NOMO-1 (cell line): ENCODE results near the gene RASGEF1C.
"Not testable (repeated sequence)": the region's sequence is repeated elsewhere in the genome, so short reads cannot be mapped to it uniquely, and the experiment has no call there.

ENCODE experiments used
- DNase-seq, 2 experiments: peaks; one replicate each; lab custom pipeline; 2025; ENCODE audit not compliant: unreplicated experiment in 2 of 2; lab: John Stamatoyannopoulos, UW

RASGEF1C gene

GRCh38 chr5:180212363-180213255, 3.6 kb upstream of the RASGEF1C start:
- no peak for DNase-seq

GRCh38 chr5:180211761-180212035, 2.7 kb upstream of the RASGEF1C start:
- DNase-seq = no peak

GRCh38 chr5:180210961-180211760, 2.1 kb upstream of the RASGEF1C start:
- DNase-seq = no peak

GRCh38 chr5:180210077-180210476, 1.1 kb upstream of the RASGEF1C start:
- DNase-seq = not testable (repeated sequence)

GRCh38 chr5:180208435-180209081, 453 bp downstream of the RASGEF1C start:
- peak in 1 of 2 experiments; percentile 2 for DNase-seq

GRCh38 chr5:180208038-180208434, 975 bp downstream of the RASGEF1C start:
- DNase-seq = no peak

- DNase-seq = no peak
Measured at GRCh38 chr5:180207593-180207992, 1.4 kb downstream of the RASGEF1C start.

- no peak for DNase-seq
Measured at GRCh38 chr5:180206993-180207392, 2.0 kb downstream of the RASGEF1C start.

GRCh38 chr5:180205916-180206315, 3.1 kb downstream of the RASGEF1C start:
- DNase-seq = no peak

GRCh38 chr5:180204276-180204819, 4.7 kb downstream of the RASGEF1C start:
- DNase-seq = no peak

- DNase-seq = no peak
Measured at GRCh38 chr5:180202939-180203573, 6.0 kb downstream of the RASGEF1C start.

GRCh38 chr5:180201051-180201987, 7.7 kb downstream of the RASGEF1C start:
- DNase-seq = no peak

GRCh38 chr5:180199390-180199789, 9.6 kb downstream of the RASGEF1C start:
- DNase-seq = no peak

GRCh38 chr5:180198208-180198607, 10.8 kb downstream of the RASGEF1C start:
- no peak for DNase-seq

GRCh38 chr5:180197016-180197702, 11.9 kb downstream of the RASGEF1C start:
- DNase-seq = no peak

GRCh38 chr5:180194410-180195345, 14.3 kb downstream of the RASGEF1C start:
- no peak for DNase-seq

GRCh38 chr5:180193749-180194375, 15.1 kb downstream of the RASGEF1C start:
- DNase-seq = no peak

GRCh38 chr5:180191716-180192115, 17.3 kb downstream of the RASGEF1C start:
- no peak for DNase-seq
